Hematopoietic multipotent progenitor cell treated with erythropoietin and hydrocortisone succinate and interleukin-3 and kit ligand, for 8 days (in vitro differentiated cells): ENCODE results near the gene WASHC4.

ENCODE experiments used
- DNase-seq: peaks from one replicate; pipeline ENCODE4 v3.0.0-alpha.2; 2015

The WASHC4 gene

GRCh38 chr12:105214670-105215375 is 107.3 kb downstream of the WASHC4 start:
- DNase-seq, result no peak

GRCh38 chr12:105218434-105218833 is 110.9 kb downstream of the WASHC4 start:
- DNase-seq, result no peak
